Measurements from ENCODE around the gene JUND.

- TF ChIP-seq CTCF (IDR thresholded peaks at IDR 0.05; ENCODE audit: low read depth, low read length) (no peak), POLR2A (IDR thresholded peaks at IDR 0.05; ENCODE audit: extremely low read depth, insufficient read length) (no peak)
Measured at GRCh38 chr19:18282021-18282787, 782 bp upstream of the JUND start.

All from NB4 (cell line).